Bronchial epithelial cell (primary cell): ENCODE measurements around the gene GMPR2. TPM values are rescaled to one million over a fixed set of nuclear protein-coding genes. Genes with fewer than 3 reads are reported as not detected.

ENCODE experiments used
- DNase-seq: peaks from one replicate; pipeline ENCODE4 v3.0.0-alpha.2; 2010; ENCODE audit warnings: low read depth
- FAIRE-seq: peaks from 2 replicates; lab custom pipeline; 2011; peaks lifted over from hg19 to GRCh38; lab: Jason Lieb, UNC
- H3K27me3 ChIP-seq: 2 replicates; pipeline ENCODE4 v1.5.1; 2011; ENCODE audit warnings: low read length; ENCODE audit not compliant: control insufficient read depth, insufficient read depth
- H3K36me3 ChIP-seq: 2 replicates; pipeline ENCODE4 v1.5.1; 2011; ENCODE audit warnings: low read length; ENCODE audit not compliant: control insufficient read depth, insufficient read depth
- H3K4me3 ChIP-seq: 2 replicates; pipeline ENCODE4 v1.5.1; 2011; ENCODE audit warnings: mild to moderate bottlenecking, low read depth, low read length, control low read depth
- total RNA-seq: library from RNA; depleted of rRNA; stranded (reverse); fragments of >200 nt; gene quantifications from 2 replicates; pipeline ENCODE4 v1.2.1, GENCODE V29; 2014
- TF ChIP-seq, protein P1 (sequence below): IDR thresholded peaks from 2 replicates; pipeline ENCODE4 v1.5.1; 2011; ENCODE audit warnings: mild to moderate bottlenecking, moderate library complexity, low read length, control low read depth, inconsistent platforms; ENCODE audit not compliant: insufficient read depth, severe bottlenecking

The GMPR2 gene
- total RNA-seq, 1 donor from 2014 or later: 98.7 TPM

GRCh38 chr14:24284501-24285035, 51.8 kb downstream of the GMPR2 start:
- DNase-seq (no peak), FAIRE-seq (no peak)
- H3K27me3 ChIP-seq: no peaks in the 10 kb centered on the region
- TF ChIP-seq, protein P1, sequence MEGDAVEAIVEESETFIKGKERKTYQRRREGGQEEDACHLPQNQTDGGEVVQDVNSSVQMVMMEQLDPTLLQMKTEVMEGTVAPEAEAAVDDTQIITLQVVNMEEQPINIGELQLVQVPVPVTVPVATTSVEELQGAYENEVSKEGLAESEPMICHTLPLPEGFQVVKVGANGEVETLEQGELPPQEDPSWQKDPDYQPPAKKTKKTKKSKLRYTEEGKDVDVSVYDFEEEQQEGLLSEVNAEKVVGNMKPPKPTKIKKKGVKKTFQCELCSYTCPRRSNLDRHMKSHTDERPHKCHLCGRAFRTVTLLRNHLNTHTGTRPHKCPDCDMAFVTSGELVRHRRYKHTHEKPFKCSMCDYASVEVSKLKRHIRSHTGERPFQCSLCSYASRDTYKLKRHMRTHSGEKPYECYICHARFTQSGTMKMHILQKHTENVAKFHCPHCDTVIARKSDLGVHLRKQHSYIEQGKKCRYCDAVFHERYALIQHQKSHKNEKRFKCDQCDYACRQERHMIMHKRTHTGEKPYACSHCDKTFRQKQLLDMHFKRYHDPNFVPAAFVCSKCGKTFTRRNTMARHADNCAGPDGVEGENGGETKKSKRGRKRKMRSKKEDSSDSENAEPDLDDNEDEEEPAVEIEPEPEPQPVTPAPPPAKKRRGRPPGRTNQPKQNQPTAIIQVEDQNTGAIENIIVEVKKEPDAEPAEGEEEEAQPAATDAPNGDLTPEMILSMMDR: no peak
- peaks cover under 1% of the 10 kb centered on the region for H3K36me3 ChIP-seq
- H3K4me3 ChIP-seq: no peak overlapping the region

DNA sequence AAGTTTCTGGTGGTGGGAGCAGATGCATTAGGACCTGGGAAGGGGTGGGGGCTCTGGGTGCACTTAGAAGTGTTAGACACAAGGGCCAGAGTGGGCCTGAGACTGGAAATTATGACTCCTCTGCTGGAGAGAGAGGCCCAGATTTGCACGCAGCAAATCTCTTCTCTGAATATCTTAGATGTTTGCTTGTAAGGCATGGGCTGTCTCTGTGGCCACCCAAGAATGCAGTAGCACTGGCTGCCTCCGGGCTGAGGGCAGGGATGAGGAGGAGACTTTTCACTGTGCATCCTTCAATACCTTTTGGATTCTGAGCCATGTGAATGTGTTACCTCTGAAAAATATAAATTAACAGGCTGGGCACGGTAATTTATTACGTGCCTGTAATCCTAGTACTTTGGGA, 52.6 kb downstream of the GMPR2 start:
- FAIRE-seq (no peak), DNase-seq (no peak)
- Histone ChIP-seq H3K4me3 (no peak overlapping the region), H3K27me3 (no peaks in the 10 kb centered on the region), H3K36me3 (peaks cover 7% of the 10 kb centered on the region)
- TF ChIP-seq, protein P1: no peak

DNA sequence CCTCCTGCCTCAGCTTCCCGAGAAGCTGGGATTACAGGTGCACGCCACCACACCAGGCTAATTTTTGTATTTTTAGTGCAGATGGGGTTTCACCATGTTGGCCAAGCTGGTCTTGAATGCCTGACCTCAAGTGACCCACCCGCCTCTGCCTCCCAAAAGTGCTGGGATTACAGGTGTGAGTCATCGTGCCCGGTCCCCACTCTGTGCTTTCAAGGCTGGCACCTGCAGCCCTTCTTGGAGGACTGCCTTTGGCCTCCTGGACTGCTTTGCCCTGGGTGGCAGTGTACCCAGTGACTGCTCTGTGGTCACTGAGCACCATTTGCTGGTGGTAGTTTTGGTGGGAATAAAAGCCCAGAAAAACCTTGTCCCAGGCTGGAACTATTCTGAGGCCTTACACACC, 54.3 kb downstream of the GMPR2 start:
- no peak for DNase-seq
- H3K27me3 ChIP-seq: no peaks in the 10 kb centered on the region
- H3K4me3 ChIP-seq: no peak overlapping the region
- TF ChIP-seq, protein P1: no peak
- peaks cover 17% of the 10 kb centered on the region for H3K36me3 ChIP-seq
- FAIRE-seq: no peak

Other genes starting within 250 kb of the GMPR2 start
- 5.5 and 30.5 TPM in 2 replicates for gene DHRS4L2, start 244.0 kb upstream of the GMPR2 start, total RNA-seq
- 0.13 TPM in 1 of 2 replicates, not detected in the other for gene CARMIL3, start 180.9 kb upstream of the GMPR2 start, total RNA-seq
- gene CPNE6, start 161.4 kb upstream of the GMPR2 start, total RNA-seq: not detected in 2 replicates
- gene PCK2, start 138.6 kb upstream of the GMPR2 start, total RNA-seq: 84.8 and 223 TPM in 2 replicates
- gene DCAF11, start 118.2 kb upstream of the GMPR2 start, total RNA-seq: 70.5 and 83.5 TPM in 2 replicates
- gene NRL, start 118.0 kb upstream of the GMPR2 start, total RNA-seq: 0.64 and 0.79 TPM in 2 replicates
- 0.51 TPM in 1 of 2 replicates, not detected in the other for gene FITM1, start 102.3 kb upstream of the GMPR2 start, total RNA-seq
- 65.0 and 71.8 TPM in 2 replicates for gene PSME1, start 96.7 kb upstream of the GMPR2 start, total RNA-seq
- gene EMC9, start 91.3 kb upstream of the GMPR2 start, total RNA-seq: 12.6 and 17.8 TPM in 2 replicates
- 26.9 and 37.5 TPM in 2 replicates for gene PSME2, start 86.3 kb upstream of the GMPR2 start, total RNA-seq
- 23.3 and 25.8 TPM in 2 replicates for gene RNF31, start 85.4 kb upstream of the GMPR2 start, total RNA-seq
- gene IRF9, start 71.7 kb upstream of the GMPR2 start, total RNA-seq: 19.2 and 28.7 TPM in 2 replicates
- gene REC8, start 60.8 kb upstream of the GMPR2 start, total RNA-seq: 0.26 and 1.1 TPM in 2 replicates
- 27.0 and 41.9 TPM in 2 replicates for gene IPO4, start 44.1 kb upstream of the GMPR2 start, total RNA-seq
- gene TM9SF1, start 37.5 kb upstream of the GMPR2 start, total RNA-seq: 42.8 and 67.9 TPM in 2 replicates
- 0.26 TPM in 1 of 2 replicates, not detected in the other for gene TSSK4, start 27.2 kb upstream of the GMPR2 start, total RNA-seq
- 48.8 and 69.8 TPM in 2 replicates for gene CHMP4A, start 19.4 kb upstream of the GMPR2 start, total RNA-seq
- 13.4 and 21.1 TPM in 2 replicates for gene MDP1, start 16.9 kb upstream of the GMPR2 start, total RNA-seq
- gene NEDD8, start 562 bp upstream of the GMPR2 start, total RNA-seq: 131 and 330 TPM in 2 replicates
- gene TINF2, start 9.7 kb downstream of the GMPR2 start, total RNA-seq: 48.7 and 91.9 TPM in 2 replicates
- gene TGM1, start 30.2 kb downstream of the GMPR2 start, total RNA-seq: 88.7 and 382 TPM in 2 replicates
- gene RABGGTA, start 38.7 kb downstream of the GMPR2 start, total RNA-seq: 32.6 and 58.9 TPM in 2 replicates
- 16.6 and 39.6 TPM in 2 replicates for gene DHRS1, start 66.9 kb downstream of the GMPR2 start, total RNA-seq
- 23.2 and 26.1 TPM in 2 replicates for gene NOP9, start 66.9 kb downstream of the GMPR2 start, total RNA-seq
- 1.2 and 3.9 TPM in 2 replicates for gene CIDEB, start 75.0 kb downstream of the GMPR2 start, total RNA-seq
- gene LTB4R2, start 77.2 kb downstream of the GMPR2 start, total RNA-seq: 10.5 and 17.4 TPM in 2 replicates
- 3.7 and 9.6 TPM in 2 replicates for gene LTB4R, start 78.6 kb downstream of the GMPR2 start, total RNA-seq
- gene ADCY4, start 102.1 kb downstream of the GMPR2 start, total RNA-seq: 0.53 and 0.77 TPM in 2 replicates
- 2.4 and 4.7 TPM in 2 replicates for gene RIPK3, start 107.1 kb downstream of the GMPR2 start, total RNA-seq
- 4.7 and 7.3 TPM in 2 replicates for gene NFATC4, start 135.3 kb downstream of the GMPR2 start, total RNA-seq
- gene NYNRIN, start 166.1 kb downstream of the GMPR2 start, total RNA-seq: 2.0 and 2.6 TPM in 2 replicates
- 0.38 and 0.53 TPM in 2 replicates for gene CBLN3, start 196.7 kb downstream of the GMPR2 start, total RNA-seq
- 128 and 167 TPM in 2 replicates for gene KHNYN, start 197.0 kb downstream of the GMPR2 start, total RNA-seq
- 6.5 and 8.2 TPM in 2 replicates for gene SDR39U1, start 209.8 kb downstream of the GMPR2 start, total RNA-seq